Measurements from ENCODE around the gene FNDC10.
"Not testable (repeated sequence)": the region's sequence is repeated elsewhere in the genome, so short reads cannot be mapped to it uniquely, and the experiment has no call there.

Gene FNDC10

GRCh38 chr1:1599935-1600860, at the start of gene FNDC10:
Gene FNDC10 (minus strand): TSS chr1:1600135. CDS start chr1:1600015, 120 bp downstream.
- DNase-seq = no peak

- not testable (repeated sequence) for DNase-seq
Measured at GRCh38 chr1:1648265-1648664, 48.3 kb upstream of the FNDC10 start.

GRCh38 chr1:1647567-1648241, 47.8 kb upstream of the FNDC10 start:
- not testable (repeated sequence) for DNase-seq

GRCh38 chr1:1646326-1646725, 46.4 kb upstream of the FNDC10 start:
- DNase-seq = not testable (repeated sequence)

- DNase-seq = not testable (repeated sequence)
Measured at GRCh38 chr1:1640711-1641461, 41.0 kb upstream of the FNDC10 start.

GRCh38 chr1:1640081-1640480, 40.1 kb upstream of the FNDC10 start:
- DNase-seq = not testable (repeated sequence)

- DNase-seq = not testable (repeated sequence)
Measured at GRCh38 chr1:1639368-1639767, 39.4 kb upstream of the FNDC10 start.

- not testable (repeated sequence) for DNase-seq
Measured at GRCh38 chr1:1638528-1638927, 38.6 kb upstream of the FNDC10 start.

- DNase-seq = not testable (repeated sequence)
Measured at GRCh38 chr1:1637479-1637875, 37.5 kb upstream of the FNDC10 start.

GRCh38 chr1:1636621-1637478, 36.9 kb upstream of the FNDC10 start:
- not testable (repeated sequence) for DNase-seq

- not testable (repeated sequence) for DNase-seq
Measured at GRCh38 chr1:1634613-1635012, 34.7 kb upstream of the FNDC10 start.

GRCh38 chr1:1633409-1633808, 33.5 kb upstream of the FNDC10 start:
- DNase-seq = not testable (repeated sequence)

GRCh38 chr1:1631782-1632420, 32.0 kb upstream of the FNDC10 start, which contains the start of gene MMP23B:
Gene MMP23B (plus strand): TSS chr1:1632173. CDS start chr1:1632219, 46 bp downstream.
- DNase-seq = no peak

GRCh38 chr1:1630965-1631781, 31.2 kb upstream of the FNDC10 start:
- DNase-seq = no peak

- peak; percentile 91 for DNase-seq
Measured at GRCh38 chr1:1630191-1630964, 30.4 kb upstream of the FNDC10 start.

GRCh38 chr1:1629430-1630190, 29.7 kb upstream of the FNDC10 start:
- DNase-seq = peak; percentile 61

GRCh38 chr1:1628754-1629429, 29.0 kb upstream of the FNDC10 start:
- DNase-seq = peak; percentile 40
